ENCODE measurements around the gene CACFD1.

DNA sequence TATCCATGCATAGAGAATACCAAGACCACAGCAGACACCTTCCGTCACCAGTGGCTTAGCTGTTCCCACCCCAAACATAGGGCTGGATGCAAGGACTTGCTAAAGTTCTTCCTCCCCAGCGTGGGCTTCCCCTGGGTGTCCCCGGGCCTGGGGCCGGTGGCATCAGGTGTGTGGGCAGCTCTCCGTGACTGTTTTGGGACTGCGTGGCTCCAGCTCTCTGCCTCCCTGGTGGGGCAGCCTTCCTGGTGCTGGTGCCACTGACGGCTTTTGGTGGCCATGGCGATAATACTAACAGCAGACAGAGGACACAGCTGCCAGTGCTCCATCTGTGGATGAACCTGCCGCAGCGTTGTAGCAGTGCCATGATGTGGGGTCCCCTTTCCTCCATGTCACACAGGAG lies 4.9 kb downstream of the CACFD1 start:
- TF ChIP-seq, protein P1, sequence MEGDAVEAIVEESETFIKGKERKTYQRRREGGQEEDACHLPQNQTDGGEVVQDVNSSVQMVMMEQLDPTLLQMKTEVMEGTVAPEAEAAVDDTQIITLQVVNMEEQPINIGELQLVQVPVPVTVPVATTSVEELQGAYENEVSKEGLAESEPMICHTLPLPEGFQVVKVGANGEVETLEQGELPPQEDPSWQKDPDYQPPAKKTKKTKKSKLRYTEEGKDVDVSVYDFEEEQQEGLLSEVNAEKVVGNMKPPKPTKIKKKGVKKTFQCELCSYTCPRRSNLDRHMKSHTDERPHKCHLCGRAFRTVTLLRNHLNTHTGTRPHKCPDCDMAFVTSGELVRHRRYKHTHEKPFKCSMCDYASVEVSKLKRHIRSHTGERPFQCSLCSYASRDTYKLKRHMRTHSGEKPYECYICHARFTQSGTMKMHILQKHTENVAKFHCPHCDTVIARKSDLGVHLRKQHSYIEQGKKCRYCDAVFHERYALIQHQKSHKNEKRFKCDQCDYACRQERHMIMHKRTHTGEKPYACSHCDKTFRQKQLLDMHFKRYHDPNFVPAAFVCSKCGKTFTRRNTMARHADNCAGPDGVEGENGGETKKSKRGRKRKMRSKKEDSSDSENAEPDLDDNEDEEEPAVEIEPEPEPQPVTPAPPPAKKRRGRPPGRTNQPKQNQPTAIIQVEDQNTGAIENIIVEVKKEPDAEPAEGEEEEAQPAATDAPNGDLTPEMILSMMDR (IDR thresholded peaks at IDR 0.05): no peak
- TF ChIP-seq POLR2A (IDR thresholded peaks at IDR 0.05): no peak

Data from testis (tissue), 2 donors.